HCT116 (cell line): Measurements from ENCODE around the gene SNRNP27. TPM values are rescaled to one million over a fixed set of nuclear protein-coding genes. Genes with fewer than 3 reads are reported as not detected.

ENCODE experiments used
- ATAC-seq: fragments of 200-7000 bp; cut with Tn5 transposase; 2 replicates; pipeline ENCODE4 v1.9.1; 2020; ENCODE audit warnings: mild to moderate bottlenecking, moderate library complexity
- BruUV-seq: library from RNA; stranded (reverse); fragments of 400-500 nt; replicated peaks from 2 replicates; lab custom pipeline; 2021; lab: Mats Ljungman, UMichigan
- CTCF ChIA-PET: fragments of 300-600 bp; sonication (Branson Sonifier 250); formaldehyde crosslinking; loops from one replicate; lab custom pipeline; 2021; ENCODE audit warnings: antibody characterized with exemption; lab: Charles Lee
- POLR2A ChIA-PET: fragments of 300-600, 350-600 bp; sonication (Branson Sonifier 250); formaldehyde crosslinking; loops from one replicate; lab custom pipeline; 2021; ENCODE audit warnings: antibody characterized with exemption; lab: Charles Lee
- RAD21 ChIA-PET, 2 experiments: fragments of 300-600 bp; sonication (Branson Sonifier 250); formaldehyde crosslinking; loops; one replicate each; lab custom pipeline; 2023; ENCODE audit warnings: low total read pairs in 2 of 2; ENCODE audit not compliant: uncharacterized antibody in 2 of 2, unreplicated experiment in 2 of 2, low non-redundant PET in 1 of 2; lab: Charles Lee
- DNase-seq: peaks from one replicate; pipeline ENCODE4 v3.0.0-alpha.2; 2010; ENCODE audit warnings: low read depth, low spot score
- H2AFZ ChIP-seq: fragments of 200-600 bp; shearing (Covaris generic), sonication (generic); 2 replicates; pipeline ENCODE4 v1.6.1; 2017; ENCODE audit warnings: low read depth, mixed run types, mixed read lengths, antibody characterized with exemption, low read length; ENCODE audit not compliant: poor library complexity, severe bottlenecking
- H3K27ac ChIP-seq: 2 replicates; pipeline ENCODE4 v1.5.1; 2012; ENCODE audit warnings: low read depth, low read length
- H3K27me3 ChIP-seq: fragments of 200-600 bp; sonication (generic); 2 replicates; pipeline ENCODE4 v1.6.1; 2016; ENCODE audit warnings: mixed run types, low read length, mixed read lengths; ENCODE audit not compliant: insufficient read depth
- H3K36me3 ChIP-seq, 2 experiments: fragments of 200-500 bp in 1 of 2; fragments of 200-600 bp in 1 of 2; sonication (Bioruptor generic) in 1 of 2; sonication (generic) in 1 of 2; 2 replicates each; pipeline versions ENCODE4 v1.5.1 to v1.6.1; 2014 to 2016; ENCODE audit warnings: low read length in 2 of 2, inconsistent platforms in 1 of 2, mixed read lengths in 1 of 2, mixed run types in 1 of 2; ENCODE audit not compliant: insufficient read depth in 2 of 2, control insufficient read depth in 1 of 2
- H3K4me1 ChIP-seq, 2 experiments: fragments of 200-600 bp in 1 of 2; sonication (generic) in 1 of 2; 2 replicates each; pipeline versions ENCODE4 v1.5.1 to v1.6.1; 2012 to 2017; ENCODE audit warnings: low read length in 2 of 2, inconsistent platforms in 1 of 2, mild to moderate bottlenecking in 1 of 2, mixed read lengths in 1 of 2, mixed run types in 1 of 2, moderate library complexity in 1 of 2; ENCODE audit not compliant: insufficient read depth in 2 of 2, control insufficient read depth in 1 of 2
- H3K4me2 ChIP-seq: fragments of 200-600 bp; sonication (generic); 2 replicates; pipeline ENCODE4 v1.6.1; 2017; ENCODE audit warnings: mixed run types, low read length, mixed read lengths
- H3K4me3 ChIP-seq, 2 experiments: fragments of 200-600 bp in 1 of 2; sonication (generic) in 1 of 2; replicated peaks in 1 of 2; 2 replicates each; pipeline ENCODE4 v1.5.1; 2011 to 2016; ENCODE audit warnings: low read length in 2 of 2, control low read depth in 1 of 2, low read depth in 1 of 2, mild to moderate bottlenecking in 1 of 2, mixed read lengths in 1 of 2, mixed run types in 1 of 2
- H3K79me2 ChIP-seq: fragments of 200-600 bp; sonication (generic); 2 replicates; pipeline ENCODE4 v1.6.1; 2017; ENCODE audit warnings: mild to moderate bottlenecking, mixed run types, low read length, moderate library complexity, mixed read lengths; ENCODE audit not compliant: insufficient read depth
- H3K9ac ChIP-seq: fragments of 200-600 bp; sonication (generic); 2 replicates; pipeline ENCODE4 v1.6.1; 2016; ENCODE audit warnings: low read length, mixed read lengths
- H3K9me2 ChIP-seq: fragments of 200-600 bp; sonication (generic), shearing (Covaris generic); 2 replicates; pipeline ENCODE4 v1.6.1; 2017; ENCODE audit warnings: mixed run types, mild to moderate bottlenecking, moderate library complexity; ENCODE audit not compliant: insufficient read depth
- H3K9me3 ChIP-seq, 2 experiments: fragments of 200-500 bp in 1 of 2; fragments of 200-600 bp in 1 of 2; sonication (Bioruptor generic) in 1 of 2; sonication (generic) in 1 of 2; 2 replicates each; pipeline ENCODE4 v1.6.1; 2014 to 2017; ENCODE audit warnings: low read length in 2 of 2, mixed read lengths in 2 of 2, inconsistent platforms in 1 of 2, low read depth in 1 of 2, mild to moderate bottlenecking in 1 of 2, mixed run types in 1 of 2, moderate library complexity in 1 of 2; ENCODE audit not compliant: control insufficient read depth in 1 of 2, insufficient read depth in 1 of 2
- H4K20me1 ChIP-seq: fragments of 200-600 bp; sonication (generic), shearing (Covaris generic); 2 replicates; pipeline ENCODE4 v1.6.1; 2017; ENCODE audit warnings: mixed run types, mild to moderate bottlenecking, moderate library complexity; ENCODE audit not compliant: insufficient read depth
- CBX3 ChIP-seq: IDR thresholded peaks from 2 replicates; pipeline ENCODE4 v1.6.1; 2012; ENCODE audit warnings: low read depth
- CEBPB ChIP-seq: IDR thresholded peaks from 2 replicates; pipeline ENCODE4 v1.6.1; 2012; ENCODE audit warnings: low read depth
- CTCF ChIP-seq, 3 experiments: fragments of 200-600 bp in 1 of 3; sonication (generic) in 1 of 3; IDR thresholded peaks in 2 of 3; conservative IDR thresholded peaks in 1 of 3; 2 replicates each; pipeline ENCODE4 v1.5.1; 2012 to 2017; ENCODE audit warnings: low read depth in 2 of 3, low read length in 2 of 3, antibody characterized with exemption in 1 of 3, borderline replicate concordance in 1 of 3, control low read depth in 1 of 3, mild to moderate bottlenecking in 1 of 3, mixed read lengths in 1 of 3, mixed run types in 1 of 3, moderate library complexity in 1 of 3; ENCODE audit not compliant: insufficient read depth in 1 of 3
- EZH2 ChIP-seq: fragments of 200-600 bp; sonication (generic); IDR thresholded peaks from 2 replicates; pipeline ENCODE4 v1.6.1; 2017; ENCODE audit warnings: antibody characterized with exemption, mixed run types
- EZH2phosphoT487 ChIP-seq: fragments of 200-600 bp; IDR thresholded peaks from 2 replicates; pipeline ENCODE4 v1.6.1; 2018; ENCODE audit warnings: antibody characterized with exemption, borderline replicate concordance
- JUND ChIP-seq: IDR thresholded peaks from 2 replicates; pipeline ENCODE4 v1.6.1; 2012
- POLR2A ChIP-seq: IDR thresholded peaks from 2 replicates; pipeline ENCODE4 v1.7.0; 2011; ENCODE audit warnings: borderline replicate concordance; ENCODE audit not compliant: insufficient read depth, insufficient read length; ENCODE audit errors: extremely low read depth
- POLR2AphosphoS5 ChIP-seq: IDR thresholded peaks from 2 replicates; pipeline ENCODE4 v1.6.1; 2011; ENCODE audit warnings: mild to moderate bottlenecking, low read depth, low read length, moderate library complexity
- SIN3A ChIP-seq: IDR thresholded peaks from 2 replicates; pipeline ENCODE4 v1.6.1; 2012; ENCODE audit warnings: low read depth
- SP1 ChIP-seq: IDR thresholded peaks from 2 replicates; pipeline ENCODE4 v1.6.1; 2012; ENCODE audit warnings: low read depth
- SRF ChIP-seq: IDR thresholded peaks from 2 replicates; pipeline ENCODE4 v1.6.1; 2012; ENCODE audit warnings: low read depth
- TCF7L2 ChIP-seq: IDR thresholded peaks from 2 replicates; pipeline ENCODE4 v1.7.0; 2011; ENCODE audit warnings: borderline replicate concordance, inconsistent platforms; ENCODE audit not compliant: insufficient read depth, insufficient read length; ENCODE audit errors: extremely low read depth
- ZBTB33 ChIP-seq: IDR thresholded peaks from 2 replicates; pipeline ENCODE4 v1.6.1; 2011; ENCODE audit warnings: mild to moderate bottlenecking, low read length, moderate library complexity; ENCODE audit not compliant: insufficient replicate concordance; ENCODE audit errors: extremely low read depth
- intact Hi-C: fragments of 100-400 bp; cut with micrococcal nuclease; formaldehyde crosslinking; loops from 2 replicates; pipeline ENCODE4 v1.10.0; 2022
- total RNA-seq: library from RNA; stranded (reverse); gene quantifications from one replicate; pipeline ENCODE4 v1.2.1, GENCODE V29; 2021; ENCODE audit not compliant: unreplicated experiment

SNRNP27 gene
- total RNA-seq, 1 experiment from 2014 or later, result 44.4 TPM

GRCh38 chr2:69863298-69863697 lies 30.5 kb upstream of the SNRNP27 start:
- no peaks in the 10 kb centered on the region for H3K4me1 ChIP-seq
- H3K79me2 ChIP-seq, result no peaks in the 10 kb centered on the region
- H3K4me2 ChIP-seq, result no peak overlapping the region
- H3K9ac ChIP-seq, result no peak overlapping the region
- ChIA-PET POLR2A (no interaction called here), CTCF (no interaction called here), RAD21 (no interaction called here)
- peaks cover 7 to 21% of the 10 kb centered on the region in 2 experiments; a peak in 3 of 4 replicates for H3K36me3 ChIP-seq
- H3K9me2 ChIP-seq, result no peaks in the 10 kb centered on the region
- no peaks in the 10 kb centered on the region for H3K9me3 ChIP-seq
- BruUV-seq, result no TSS peak
- ATAC-seq (no peak), DNase-seq (no peak)
- H3K27ac ChIP-seq, result no peak overlapping the region
- H3K4me3 ChIP-seq, result no peak overlapping the region
- intact Hi-C loops, result no loop called here
- no peak overlapping the region for H2AFZ ChIP-seq
- H3K27me3 ChIP-seq, result no peaks in the 10 kb centered on the region
- H4K20me1 ChIP-seq, result no peaks in the 10 kb centered on the region
- TF ChIP-seq ZBTB33 (no peak), CBX3 (no peak), POLR2A (no peak), JUND (no peak), CTCF (IDR thresholded peaks at IDR 0.05 in 2 of 3, conservative IDR thresholded peaks at IDR 0.05 in 1 of 3; ENCODE audit: borderline replicate concordance in 1 of 3, insufficient read depth in 1 of 3, low read depth in 2 of 3, low read length in 2 of 3) (no peak), POLR2AphosphoS5 (no peak), TCF7L2 (no peak), SP1 (no peak), SRF (no peak), EZH2phosphoT487 (no peak), SIN3A (no peak), CEBPB (no peak), EZH2 (no peak)
